Endodermal cell (in vitro differentiated cells): ENCODE data around the gene CMIP. TPM values are rescaled to one million over a fixed set of nuclear protein-coding genes. Genes with fewer than 3 reads are reported as not detected.

ENCODE experiments used
- DNase-seq: peaks from one replicate; pipeline ENCODE4 v3.0.0-alpha.2; 2017
- H3K27ac ChIP-seq: 2 replicates; pipeline ENCODE4 v1.5.1; 2013; ENCODE audit warnings: mild to moderate bottlenecking, low read depth, low read length, moderate library complexity
- H3K27me3 ChIP-seq: 2 replicates; pipeline ENCODE4 v1.6.1; 2013; ENCODE audit warnings: mild to moderate bottlenecking, low read length, moderate library complexity; ENCODE audit not compliant: insufficient read depth, control insufficient read depth, poor library complexity, severe bottlenecking
- H3K36me3 ChIP-seq: 2 replicates; pipeline ENCODE4 v1.7.0; 2013; ENCODE audit warnings: mild to moderate bottlenecking, low read length, moderate library complexity; ENCODE audit not compliant: control insufficient read depth, insufficient read depth
- H3K4me1 ChIP-seq: one replicate; pipeline ENCODE4 v1.7.0; 2013; ENCODE audit warnings: low read length; ENCODE audit not compliant: control insufficient read depth, insufficient read depth
- H3K4me3 ChIP-seq: 2 replicates; pipeline ENCODE4 v1.5.1; 2013; ENCODE audit warnings: mild to moderate bottlenecking, low read length, moderate library complexity
- H3K9ac ChIP-seq: 2 replicates; pipeline ENCODE4 v1.6.1; 2013; ENCODE audit warnings: mild to moderate bottlenecking, low read length, moderate library complexity; ENCODE audit not compliant: poor library complexity, severe bottlenecking; ENCODE audit errors: extremely low read depth
- H3K9me3 ChIP-seq: 2 replicates; pipeline ENCODE4 v1.6.1; 2013; ENCODE audit warnings: mild to moderate bottlenecking, low read length, moderate library complexity; ENCODE audit not compliant: control insufficient read depth
- H3K27ac Mint-ChIP-seq: 2 replicates; pipeline ENCODE4 v1.8.0; 2020; ENCODE audit warnings: mixed read lengths
- H3K27me3 Mint-ChIP-seq: 2 replicates; pipeline ENCODE4 v1.8.0; 2021; ENCODE audit warnings: mild to moderate bottlenecking, mixed read lengths; ENCODE audit not compliant: insufficient read depth
- H3K36me3 Mint-ChIP-seq: 2 replicates; pipeline ENCODE4 v1.8.0; 2020; ENCODE audit warnings: low read depth, mixed read lengths
- H3K4me1 Mint-ChIP-seq: 2 replicates; pipeline ENCODE4 v1.8.0; 2020; ENCODE audit warnings: mixed read lengths
- H3K4me3 Mint-ChIP-seq: 2 replicates; pipeline ENCODE4 v1.8.0; 2020; ENCODE audit warnings: mild to moderate bottlenecking, moderate library complexity, mixed read lengths
- H3K9me3 Mint-ChIP-seq: 2 replicates; pipeline ENCODE4 v1.8.0; 2020; ENCODE audit warnings: mild to moderate bottlenecking, mixed read lengths
- WGBS, 2 experiments: methylation state at CpG; one replicate each; pipeline versions ENCODE4 v1.1.5 to v1.1.7; 2013; ENCODE audit warnings: missing lambda C conversion rate in 2 of 2, mixed read lengths in 1 of 2; ENCODE audit not compliant: insufficient coverage in 1 of 2, insufficient read length in 1 of 2; 5-methylcytosine and 5-hydroxymethylcytosine counted together
- total RNA-seq, 2 donors: library from RNA; stranded (reverse); fragmentation: NEBNext Ultra II Directional in 1 of 2; extraction: Animal tissue kit (Norgen Biotek cat#: 25700) in 1 of 2; gene quantifications; 2 replicates in 1 of 2; 3 replicates in 1 of 2; pipeline ENCODE4 v1.2.1, GENCODE V29; 2021
- TF ChIP-seq, protein P1 (sequence below): fragments of 200-600 bp; sonication (generic); conservative IDR thresholded peaks from 2 replicates; pipeline ENCODE4 v1.5.0; 2021; ENCODE audit warnings: antibody characterized with exemption, mild to moderate bottlenecking

CMIP gene
- total RNA-seq, 2 donors from 2014 or later = 64.0 to 64.7 TPM

- H3K27me3 ChIP-seq = no peaks in the 10 kb centered on the region
- no peak overlapping the region for H3K9ac ChIP-seq
- no peaks in the 10 kb centered on the region for H3K9me3 ChIP-seq
- H3K4me3 Mint-ChIP-seq = no peak overlapping the region
- H3K36me3 ChIP-seq = peaks cover 4% of the 10 kb centered on the region
- no peak for DNase-seq
- no peaks in the 10 kb centered on the region for H3K4me1 ChIP-seq
- 90 to 91% methylated on average over 18 to 29 of the region's 29 CpGs for WGBS, 2 experiments
- peaks cover 5% of the 10 kb centered on the region for H3K4me1 Mint-ChIP-seq
- no peaks in the 10 kb centered on the region for H3K36me3 Mint-ChIP-seq
- H3K4me3 ChIP-seq = no peak overlapping the region
- H3K9me3 Mint-ChIP-seq = no peaks in the 10 kb centered on the region
- peak overlapping the region; percentile 83 for H3K27ac ChIP-seq
- H3K27ac Mint-ChIP-seq = peak overlapping the region; percentile 30
- TF ChIP-seq, protein P1, sequence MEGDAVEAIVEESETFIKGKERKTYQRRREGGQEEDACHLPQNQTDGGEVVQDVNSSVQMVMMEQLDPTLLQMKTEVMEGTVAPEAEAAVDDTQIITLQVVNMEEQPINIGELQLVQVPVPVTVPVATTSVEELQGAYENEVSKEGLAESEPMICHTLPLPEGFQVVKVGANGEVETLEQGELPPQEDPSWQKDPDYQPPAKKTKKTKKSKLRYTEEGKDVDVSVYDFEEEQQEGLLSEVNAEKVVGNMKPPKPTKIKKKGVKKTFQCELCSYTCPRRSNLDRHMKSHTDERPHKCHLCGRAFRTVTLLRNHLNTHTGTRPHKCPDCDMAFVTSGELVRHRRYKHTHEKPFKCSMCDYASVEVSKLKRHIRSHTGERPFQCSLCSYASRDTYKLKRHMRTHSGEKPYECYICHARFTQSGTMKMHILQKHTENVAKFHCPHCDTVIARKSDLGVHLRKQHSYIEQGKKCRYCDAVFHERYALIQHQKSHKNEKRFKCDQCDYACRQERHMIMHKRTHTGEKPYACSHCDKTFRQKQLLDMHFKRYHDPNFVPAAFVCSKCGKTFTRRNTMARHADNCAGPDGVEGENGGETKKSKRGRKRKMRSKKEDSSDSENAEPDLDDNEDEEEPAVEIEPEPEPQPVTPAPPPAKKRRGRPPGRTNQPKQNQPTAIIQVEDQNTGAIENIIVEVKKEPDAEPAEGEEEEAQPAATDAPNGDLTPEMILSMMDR = no peak
- no peaks in the 10 kb centered on the region for H3K27me3 Mint-ChIP-seq
These were observed 48.6 kb downstream of the CMIP start for GRCh38 chr16:81492965-81493754.

DNA sequence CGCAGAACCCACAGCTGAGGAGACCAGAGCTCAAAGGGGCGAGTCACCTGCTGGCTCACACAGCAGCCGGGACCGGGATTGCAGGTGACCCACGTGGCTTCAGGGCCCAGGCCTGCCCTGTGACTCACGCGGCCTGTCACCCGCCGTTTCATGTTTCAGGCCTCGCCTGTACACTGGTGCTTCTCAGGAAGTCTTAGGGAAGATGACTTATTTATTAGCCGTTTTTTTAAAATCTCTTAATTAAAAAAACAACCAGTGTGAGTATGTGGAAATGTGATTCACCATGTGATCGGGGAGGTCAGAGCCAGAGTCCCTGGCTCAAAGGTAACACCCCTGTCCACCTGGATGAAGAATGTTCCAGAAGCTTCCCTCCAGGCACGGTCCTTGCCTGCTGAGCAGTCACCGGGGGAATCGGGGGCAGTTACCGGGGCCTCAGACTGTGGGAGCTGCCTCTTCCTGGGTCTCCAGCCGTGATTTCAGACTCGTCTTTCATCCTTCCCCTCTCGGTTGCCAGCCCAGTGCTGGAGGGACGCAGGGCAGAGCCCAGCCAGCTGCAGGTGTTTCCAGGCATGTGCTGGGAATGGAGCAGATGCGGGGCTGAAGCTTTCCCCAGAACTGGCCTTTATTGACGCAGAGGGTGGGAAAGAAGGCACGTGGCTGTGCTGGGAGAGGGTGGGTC, 49.3 kb downstream of the CMIP start:
- no peak overlapping the region for H3K4me3 ChIP-seq
- H3K36me3 ChIP-seq = peaks cover 4% of the 10 kb centered on the region
- no peak overlapping the region for H3K9ac ChIP-seq
- Mint-ChIP-seq H3K4me3 (no peak overlapping the region), H3K27ac (peak overlapping the region; percentile 13), H3K36me3 (peaks cover 6% of the 10 kb centered on the region), H3K9me3 (no peaks in the 10 kb centered on the region), H3K4me1 (peaks cover 5% of the 10 kb centered on the region), H3K27me3 (no peaks in the 10 kb centered on the region)
- peak overlapping the region; percentile 32 for H3K27ac ChIP-seq
- H3K4me1 ChIP-seq = no peaks in the 10 kb centered on the region
- H3K9me3 ChIP-seq = no peaks in the 10 kb centered on the region
- 87 to 90% methylated on average over 13 to 23 of the region's 23 CpGs for WGBS, 2 experiments
- TF ChIP-seq, protein P1 = no peak
- H3K27me3 ChIP-seq = no peaks in the 10 kb centered on the region
- peak; percentile 68 for DNase-seq

DNA sequence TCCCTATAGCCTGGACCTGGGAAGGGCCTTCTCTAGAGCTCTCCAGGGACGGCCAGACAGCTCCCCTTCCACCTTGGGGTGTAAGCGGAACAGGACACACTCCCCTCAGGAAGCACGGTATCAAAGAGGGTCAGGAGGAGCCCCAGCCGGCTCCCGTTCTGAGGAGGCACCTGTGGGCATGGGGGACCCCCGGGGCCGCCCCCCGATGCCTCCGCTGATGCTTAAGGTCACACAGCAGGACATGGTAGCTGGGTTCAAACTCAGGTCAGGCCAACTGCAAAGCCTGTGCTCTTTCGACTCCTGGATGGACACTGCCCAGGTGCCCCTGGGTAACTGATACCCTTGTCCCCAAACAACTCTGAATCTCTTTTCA, 49.8 kb downstream of the CMIP start:
- H3K36me3 ChIP-seq = peaks cover 4% of the 10 kb centered on the region
- H3K27ac Mint-ChIP-seq = no peak overlapping the region

More for the DNA sequence above, 49.8 kb downstream of the CMIP start:
- H3K4me1 Mint-ChIP-seq = peaks cover 5% of the 10 kb centered on the region
- H3K9me3 Mint-ChIP-seq = no peaks in the 10 kb centered on the region
- Histone ChIP-seq H3K9me3 (no peaks in the 10 kb centered on the region), H3K27me3 (no peaks in the 10 kb centered on the region), H3K27ac (peak overlapping the region; percentile 24), H3K9ac (no peak overlapping the region), H3K4me3 (no peak overlapping the region), H3K4me1 (no peaks in the 10 kb centered on the region)
- H3K4me3 Mint-ChIP-seq = no peak overlapping the region
- no peaks in the 10 kb centered on the region for H3K27me3 Mint-ChIP-seq
- H3K36me3 Mint-ChIP-seq = peaks cover 9% of the 10 kb centered on the region
- WGBS, 2 experiments = 93 to 97% methylated on average over 6 to 10 of the region's 10 CpGs
- no peak for DNase-seq
- TF ChIP-seq, protein P1 = no peak
